ENCODE results near the gene NEUROG1.

Gene NEUROG1

GRCh38 chr5:135535420-135535819, 344 bp downstream of the NEUROG1 start (continued):
- no peak for TF ChIP-seq ZNF23 (tag by site-specific recombination; IDR thresholded peaks at IDR 0.05; ENCODE audit: borderline replicate concordance)

GRCh38 chr5:135534609-135535419, 950 bp downstream of the NEUROG1 start:
- no peak for TF ChIP-seq INSM2 (tag by site-specific recombination; IDR thresholded peaks at IDR 0.05)
- ChIA-PET POLR2A (no interaction called here), CTCF (interaction anchor here (0.6 to 2.7 kb wide), 4 partner anchors 17 to 74 kb away, joined by 3 to 11 read pairs (median 3); no protein-coding TSS in a partner anchor)
- no peak overlapping the region for H3K27ac ChIP-seq (ENCODE audit: extremely low read depth, low read depth, low read length)
- no peaks in the 10 kb centered on the region for H3K9me3 ChIP-seq (ENCODE audit: control insufficient read depth, insufficient read depth, low read depth, low read length)
- no peak overlapping the region; the same call in 1 of the 2 replicates for H3K4me3 ChIP-seq (ENCODE audit: low read depth, low read length)
- no peaks in the 10 kb centered on the region for H3K4me1 ChIP-seq (ENCODE audit: control insufficient read depth, insufficient read depth, low read length)
- no peaks in the 10 kb centered on the region for H3K36me3 ChIP-seq (ENCODE audit: control insufficient read depth in 2 of 2, insufficient read depth in 1 of 2, low read length in 2 of 2)

- POLR2A ChIA-PET: no interaction called here
Measured at GRCh38 chr5:135533794-135534193, 2.0 kb downstream of the NEUROG1 start.

GRCh38 chr5:135533334-135533733, 2.4 kb downstream of the NEUROG1 start:
- H3K4me1 ChIP-seq (ENCODE audit: control insufficient read depth, insufficient read depth, low read length): no peaks in the 10 kb centered on the region
- no peak for TF ChIP-seq ZNF645 (tag by site-specific recombination; IDR thresholded peaks at IDR 0.05)
- no peak for TF ChIP-seq ZBTB21 (tag by site-specific recombination; IDR thresholded peaks at IDR 0.05)
- TF ChIP-seq ZNF843 (tag by site-specific recombination; IDR thresholded peaks at IDR 0.05): no peak
- no peak for TF ChIP-seq KLF7 (tag by site-specific recombination; IDR thresholded peaks at IDR 0.05; ENCODE audit: borderline replicate concordance)
- TF ChIP-seq ZNF26 (tag by site-specific recombination; IDR thresholded peaks at IDR 0.05): no peak
- no peak for TF ChIP-seq GFI1B (tag by site-specific recombination; IDR thresholded peaks at IDR 0.05)
- TF ChIP-seq ZNF580 (tag by site-specific recombination; IDR thresholded peaks at IDR 0.05): no peak
- no peak for TF ChIP-seq ZFP41 (tag by site-specific recombination; IDR thresholded peaks at IDR 0.05; ENCODE audit: borderline replicate concordance)
- CTCF ChIA-PET: interaction anchor here (0.8 to 2.7 kb wide), 4 partner anchors 19 to 76 kb away, joined by 4 to 11 read pairs (median 9); no protein-coding TSS in a partner anchor
- no peaks in the 10 kb centered on the region for H3K36me3 ChIP-seq (ENCODE audit: control insufficient read depth in 2 of 2, insufficient read depth in 1 of 2, low read length in 2 of 2)
- H3K4me3 ChIP-seq (ENCODE audit: low read depth, low read length): no peak overlapping the region
- POLR2A ChIA-PET: no interaction called here
- H3K27ac ChIP-seq (ENCODE audit: extremely low read depth, low read depth, low read length): no peak overlapping the region
- no peaks in the 10 kb centered on the region for H3K9me3 ChIP-seq (ENCODE audit: control insufficient read depth, insufficient read depth, low read depth, low read length)

More at GRCh38 chr5:135533794-135534193, 2.0 kb downstream of the NEUROG1 start:
- H3K4me3 ChIP-seq (ENCODE audit: low read depth, low read length): no peak overlapping the region
- H3K9me3 ChIP-seq (ENCODE audit: control insufficient read depth, insufficient read depth, low read depth, low read length): no peaks in the 10 kb centered on the region
- TF ChIP-seq ZBTB17 (tag by site-specific recombination; IDR thresholded peaks at IDR 0.05) (no peak), SCRT2 (tag by site-specific recombination; IDR thresholded peaks at IDR 0.05) (peak; percentile 84)
- no peak overlapping the region for H3K27ac ChIP-seq (ENCODE audit: extremely low read depth, low read depth, low read length)
- no peaks in the 10 kb centered on the region for H3K36me3 ChIP-seq (ENCODE audit: control insufficient read depth in 2 of 2, insufficient read depth in 1 of 2, low read length in 2 of 2)
- no peaks in the 10 kb centered on the region for H3K4me1 ChIP-seq (ENCODE audit: control insufficient read depth, insufficient read depth, low read length)
- CTCF ChIA-PET: interaction anchor here (0.8 to 2.7 kb wide), 5 partner anchors 18 to 76 kb away, joined by 3 to 11 read pairs (median 8); no protein-coding TSS in a partner anchor

All from HEK293 (cell line).